GM19238 (cell line): Measurements from ENCODE around the gene CPXM1.
"Not testable (repeated sequence)": the region's sequence is repeated elsewhere in the genome, so short reads cannot be mapped to it uniquely, and the experiment has no call there.

Source experiments
- DNase-seq: peaks from one replicate; pipeline ENCODE4 v3.0.0; 2011; ENCODE audit warnings: low spot score; ENCODE audit not compliant: insufficient read length

Gene CPXM1

DNA sequence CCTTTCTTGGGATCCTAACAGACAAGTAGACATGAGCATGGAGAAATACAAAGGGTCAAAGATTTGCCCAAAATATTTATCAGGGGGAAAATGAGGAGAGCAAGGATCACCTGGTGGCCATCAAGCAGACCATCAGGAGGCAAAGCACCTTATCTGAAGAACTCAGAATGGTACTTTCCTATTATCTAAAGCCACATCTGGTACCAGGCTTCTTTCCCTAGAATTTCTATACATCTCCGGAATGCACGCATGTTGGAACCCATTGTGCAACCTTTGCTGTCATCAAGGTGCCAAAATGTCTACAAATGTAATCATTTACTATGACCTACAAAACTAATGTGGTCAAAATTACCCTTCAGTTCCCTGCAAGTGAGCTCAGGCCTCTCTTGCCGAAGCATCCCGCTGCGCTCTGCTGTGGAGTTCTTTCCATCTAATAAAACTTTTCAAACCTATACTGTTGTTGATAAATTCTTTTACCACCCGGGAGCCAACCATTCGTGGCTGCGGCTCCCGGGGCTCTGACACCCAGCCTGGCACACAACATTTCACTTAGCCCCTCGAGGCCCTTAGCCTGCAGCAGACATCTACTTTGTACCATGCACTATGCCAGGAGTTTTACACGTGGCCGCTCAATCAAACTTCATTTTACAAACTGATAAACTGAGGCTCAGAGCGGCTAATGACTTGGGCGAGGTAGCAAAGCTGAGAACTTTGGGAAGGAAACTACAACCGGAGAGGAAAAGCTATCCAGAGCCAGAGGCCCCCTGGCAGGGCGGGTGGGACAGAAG is 3.8 kb upstream of the CPXM1 start:
- DNase-seq, result no peak

DNA sequence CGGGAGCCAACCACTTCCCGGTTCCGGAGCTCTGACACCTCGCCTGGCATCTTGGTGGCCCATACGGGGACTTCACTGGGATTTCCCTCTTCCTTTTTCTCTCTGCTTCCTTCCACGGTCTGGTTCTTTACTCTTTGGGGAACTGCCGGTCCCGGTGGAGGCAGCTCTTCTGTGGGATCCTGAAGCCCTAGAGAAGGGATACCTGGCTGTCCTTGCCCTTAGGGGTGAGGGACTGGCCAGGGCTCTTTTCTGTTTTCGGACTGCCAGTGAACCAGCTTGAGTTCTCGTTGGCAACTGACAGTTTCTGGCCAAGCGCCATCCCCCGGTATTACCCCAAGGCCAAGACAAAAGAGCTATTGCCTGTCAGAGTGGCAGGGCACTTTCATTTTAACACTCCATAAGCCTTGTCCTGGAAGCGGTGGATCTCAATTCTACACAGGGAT is 880 bp upstream of the CPXM1 start:
- peak; percentile 29 for DNase-seq

DNA sequence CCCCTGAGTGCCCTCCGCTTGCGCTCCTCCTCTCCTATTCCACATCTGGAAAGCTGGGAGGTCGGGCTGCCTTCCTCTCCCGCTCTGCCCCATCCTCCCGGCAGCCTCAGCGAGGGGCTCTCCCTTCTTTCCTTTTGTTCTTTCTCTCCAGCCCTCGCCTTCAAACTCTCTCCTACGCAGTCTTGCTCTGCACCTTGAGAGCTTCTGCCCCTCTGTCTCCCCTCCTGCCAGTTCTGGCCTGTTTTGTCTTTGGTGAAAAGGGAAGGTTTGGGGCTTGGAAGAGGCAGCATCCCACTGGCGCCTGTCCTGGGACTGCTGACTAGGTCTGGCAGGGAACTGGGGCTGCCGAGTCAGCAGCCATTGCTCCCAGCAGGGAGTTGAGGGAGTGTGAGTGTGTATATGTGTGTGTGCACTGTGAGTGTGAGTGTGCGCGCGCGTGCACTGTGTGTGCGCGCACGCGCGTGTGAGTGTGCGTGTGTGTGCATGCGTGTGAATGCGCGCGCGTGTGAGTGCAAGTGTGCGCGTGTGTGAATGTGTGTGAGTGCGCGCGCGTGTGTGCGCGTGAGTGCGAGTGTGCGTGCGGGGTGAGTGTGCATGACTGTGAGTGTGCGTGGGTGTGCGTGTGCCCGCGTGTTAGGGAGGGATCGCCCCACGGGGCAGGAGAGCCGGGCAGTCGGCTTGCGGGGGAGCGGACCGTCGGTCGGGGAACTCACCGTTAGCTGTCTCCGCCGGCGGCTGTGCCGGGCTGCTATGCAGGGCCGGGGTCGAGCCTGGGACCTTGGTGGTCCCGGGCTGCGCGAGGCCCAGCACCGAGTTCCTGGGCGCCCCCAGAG is 523 bp downstream of the CPXM1 start:
- DNase-seq, result peak; percentile 45

DNA sequence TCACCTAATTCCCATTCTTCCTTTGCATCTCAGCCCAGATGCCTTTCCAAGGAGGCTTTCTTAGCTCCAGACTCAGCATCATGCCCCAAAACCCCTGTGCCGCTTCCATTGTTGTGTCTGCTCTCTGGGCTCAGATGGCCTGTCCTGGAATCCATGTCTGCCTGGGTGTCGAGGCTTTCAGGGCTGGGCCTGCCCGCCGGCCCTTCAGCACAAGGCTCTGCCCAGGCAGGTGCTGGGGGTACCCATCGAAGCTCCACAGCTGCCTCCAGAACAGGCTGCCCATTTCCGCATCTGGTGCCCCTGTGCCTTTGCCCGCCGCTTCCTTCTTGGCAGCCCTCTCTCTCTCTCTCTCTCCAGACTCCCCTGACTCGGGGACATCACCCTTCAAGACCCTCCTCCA is 1.2 kb downstream of the CPXM1 start:
- no peak for DNase-seq

DNA sequence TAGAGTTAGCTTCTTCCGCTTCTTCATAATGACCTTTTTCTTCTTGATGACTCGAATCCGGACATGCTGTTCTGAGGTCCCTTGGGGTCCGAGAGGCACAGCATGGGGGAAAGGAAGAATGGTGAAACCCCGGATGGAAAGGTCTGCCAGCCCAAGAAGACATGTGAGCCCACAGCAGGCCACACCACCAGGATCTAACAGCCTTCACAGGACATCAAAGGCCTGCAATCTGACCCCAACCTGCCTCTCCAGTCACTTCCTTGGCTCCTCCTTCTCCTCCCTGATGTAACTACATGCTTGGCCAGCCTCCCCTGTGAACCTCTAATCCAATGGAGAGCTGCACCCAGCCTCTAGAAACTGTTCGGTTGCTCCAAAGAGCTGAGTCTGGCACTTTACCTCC is 1.6 kb downstream of the CPXM1 start:
- no peak for DNase-seq

DNA sequence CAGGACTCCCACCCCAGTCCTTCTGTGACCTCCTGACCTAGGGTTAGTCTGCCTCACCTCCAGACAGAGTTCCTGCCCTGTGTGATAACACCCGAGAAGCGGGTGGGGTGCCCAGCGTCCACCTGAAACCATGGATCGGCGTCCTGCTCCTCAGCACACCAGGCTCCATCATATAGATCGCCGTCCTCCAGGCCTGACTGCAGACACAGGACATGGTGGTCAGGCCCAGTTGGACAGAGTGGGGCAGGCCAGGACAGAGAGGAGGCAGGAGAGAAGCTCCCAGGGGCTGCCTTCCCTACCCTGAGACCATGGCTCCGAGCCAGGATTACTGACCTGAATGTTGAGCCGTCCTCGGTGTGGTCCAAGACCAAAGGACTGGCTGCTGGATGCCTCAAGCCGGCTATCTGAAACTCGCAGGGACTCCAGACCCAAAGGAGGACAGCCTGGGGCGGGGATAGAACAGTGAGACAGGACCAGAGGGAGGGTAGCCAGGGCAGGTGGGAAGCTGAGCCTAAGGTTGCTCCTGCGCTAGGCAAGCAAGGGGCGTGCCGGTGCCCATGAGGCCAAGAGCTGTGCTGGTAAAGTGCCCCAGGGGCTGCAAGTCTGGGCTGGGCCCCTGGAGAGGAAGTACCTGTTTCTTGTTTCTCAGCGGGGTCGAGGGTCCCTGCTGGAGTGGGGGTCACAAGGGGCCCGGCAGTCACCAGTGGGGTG is 2.2 kb downstream of the CPXM1 start:
- no peak for DNase-seq

DNA sequence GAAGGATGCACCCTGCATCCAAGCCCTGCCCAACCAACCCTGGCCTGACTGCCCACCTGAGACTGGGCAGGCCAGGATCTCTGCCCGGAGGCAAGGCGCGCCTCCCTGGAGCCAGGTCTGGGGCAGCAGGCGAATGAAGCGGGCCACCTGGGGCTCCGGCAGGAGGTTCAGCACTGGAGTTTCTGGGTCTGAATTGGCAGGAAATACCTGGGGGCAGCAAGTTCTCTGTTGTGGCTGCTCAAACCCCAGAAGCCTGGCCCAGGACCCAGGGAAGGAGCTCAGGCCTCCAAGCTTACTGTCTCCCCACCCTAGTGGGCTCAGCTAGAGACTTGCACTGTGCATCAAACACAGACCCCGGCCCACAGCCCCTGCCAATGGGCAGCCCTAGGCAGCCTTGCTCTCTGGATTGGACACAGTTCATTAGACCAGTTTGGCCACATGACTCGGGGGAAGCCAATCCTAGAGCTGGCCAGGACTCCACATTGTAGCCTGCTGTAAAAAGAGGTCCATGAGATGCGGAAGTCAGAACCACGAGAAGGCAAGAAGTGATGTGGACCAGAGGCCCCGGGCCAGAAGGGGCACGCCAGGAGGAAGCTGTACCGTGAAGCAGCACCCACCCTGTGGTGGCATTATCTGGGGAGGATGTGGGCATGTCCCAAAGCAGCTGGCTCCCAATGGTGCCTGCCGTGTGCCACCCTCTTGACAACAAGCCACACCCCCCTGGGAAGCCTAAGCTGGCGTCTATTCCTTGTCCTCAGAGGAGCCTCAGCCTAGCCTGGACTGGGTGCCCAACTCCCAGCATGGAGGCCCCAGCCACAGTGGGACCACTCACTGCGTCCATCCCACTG is 3.1 kb downstream of the CPXM1 start:
- no peak for DNase-seq

DNA sequence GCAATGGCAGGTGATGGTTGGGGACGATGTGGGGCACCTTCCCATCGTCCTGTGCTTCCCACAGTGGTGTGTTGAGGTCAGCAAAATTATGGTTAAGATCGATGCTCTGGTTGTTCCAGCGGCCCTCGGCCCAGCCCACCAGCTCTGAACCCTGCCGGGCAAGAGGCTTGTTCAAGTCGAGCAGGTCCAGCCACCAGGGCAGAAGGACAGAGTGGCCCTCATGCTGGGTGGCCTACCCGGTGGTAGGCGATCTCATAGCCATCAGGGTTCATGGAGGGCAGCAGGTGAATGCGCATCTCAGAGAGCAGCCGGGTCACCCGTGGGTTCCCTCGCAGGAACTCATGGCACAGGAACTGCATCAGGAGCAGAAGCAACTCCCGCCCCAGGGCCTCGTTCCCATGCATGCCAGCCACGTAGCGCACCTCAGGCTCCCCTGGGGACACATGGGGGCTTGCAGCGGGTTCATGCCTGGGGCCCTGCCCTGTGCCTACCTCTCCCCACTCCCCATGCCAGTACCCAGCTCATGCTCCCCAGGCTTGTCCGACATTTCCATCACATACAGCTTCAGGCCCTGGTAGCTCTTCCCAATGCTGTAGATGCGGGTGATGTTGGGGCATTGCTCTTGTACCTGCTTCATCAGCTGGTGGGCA is 4.3 kb downstream of the CPXM1 start:
- no peak for DNase-seq

DNA sequence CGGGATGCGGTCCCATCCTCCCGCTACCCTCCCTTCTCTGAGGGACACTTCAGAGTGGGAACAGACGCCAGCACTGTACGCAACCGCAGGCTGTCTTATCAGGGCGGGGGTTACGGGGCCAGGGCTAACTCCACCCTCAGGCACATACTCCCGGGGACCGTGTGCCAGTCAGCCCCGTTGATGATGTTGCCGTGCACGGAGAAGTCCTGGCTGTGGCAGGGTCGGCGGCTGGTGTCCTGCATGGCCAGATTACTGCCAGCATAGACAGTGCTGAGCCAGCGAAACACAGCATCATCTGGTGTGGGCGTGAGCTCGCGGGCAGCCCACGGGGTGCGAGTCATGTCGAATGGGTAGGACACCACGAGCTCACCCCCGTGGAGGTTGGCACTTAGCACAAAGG is 5.0 kb downstream of the CPXM1 start:
- no peak for DNase-seq

DNA sequence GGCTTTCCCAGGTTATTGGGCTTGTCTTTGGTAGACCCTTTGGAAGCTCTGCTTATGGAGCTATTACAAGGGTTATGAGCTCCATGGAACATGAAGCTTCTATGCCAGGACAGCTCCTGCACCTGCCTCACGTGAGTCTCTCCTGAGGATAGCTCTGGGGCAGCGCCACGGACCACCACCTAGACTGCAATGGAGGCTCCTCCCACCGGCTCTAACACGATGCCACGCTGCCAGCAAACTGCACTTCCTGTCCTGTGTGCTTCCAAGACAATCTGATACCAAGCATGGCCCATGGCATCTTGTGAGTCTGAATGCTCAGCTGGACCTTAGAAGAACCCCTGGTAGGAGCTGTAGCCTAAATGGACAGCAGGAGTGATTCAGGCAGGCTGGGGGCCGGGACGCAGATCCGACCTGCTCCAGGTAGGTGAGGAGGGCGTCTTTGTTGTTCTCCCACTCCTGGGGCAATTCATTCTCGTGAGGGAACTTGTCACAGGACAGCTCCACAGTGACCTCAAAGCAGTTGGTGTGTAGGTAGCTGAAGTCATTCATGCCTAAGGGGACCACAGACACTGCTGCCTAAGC is 5.5 kb downstream of the CPXM1 start:
- no peak for DNase-seq

DNA sequence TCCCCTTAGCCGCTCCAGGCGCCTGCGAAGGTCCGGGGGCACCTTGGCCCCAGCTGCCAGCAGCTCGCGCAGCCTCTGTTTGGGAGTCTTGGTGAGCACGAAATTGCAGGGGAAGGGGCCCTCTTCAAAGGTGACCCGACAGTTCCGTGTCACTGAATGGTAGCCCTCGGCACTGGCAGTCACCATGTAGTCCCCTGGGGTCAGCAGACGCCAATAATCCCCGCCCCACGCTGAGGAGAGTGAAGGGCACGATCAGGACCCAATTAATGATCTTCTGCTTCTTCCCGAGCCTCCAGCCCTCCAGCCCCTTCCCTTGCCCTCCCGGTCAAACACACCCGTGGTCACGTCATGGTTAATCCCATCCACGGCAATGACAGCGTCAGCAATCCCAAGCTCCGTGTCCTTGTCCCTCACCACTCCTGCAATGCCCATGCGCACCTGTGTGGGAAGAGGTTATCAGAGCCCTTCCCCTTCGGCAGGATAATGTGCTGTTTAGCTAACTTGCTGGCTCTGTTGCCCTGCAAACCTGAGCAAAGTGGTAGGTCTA is 6.2 kb downstream of the CPXM1 start:
- DNase-seq, result no peak

DNA sequence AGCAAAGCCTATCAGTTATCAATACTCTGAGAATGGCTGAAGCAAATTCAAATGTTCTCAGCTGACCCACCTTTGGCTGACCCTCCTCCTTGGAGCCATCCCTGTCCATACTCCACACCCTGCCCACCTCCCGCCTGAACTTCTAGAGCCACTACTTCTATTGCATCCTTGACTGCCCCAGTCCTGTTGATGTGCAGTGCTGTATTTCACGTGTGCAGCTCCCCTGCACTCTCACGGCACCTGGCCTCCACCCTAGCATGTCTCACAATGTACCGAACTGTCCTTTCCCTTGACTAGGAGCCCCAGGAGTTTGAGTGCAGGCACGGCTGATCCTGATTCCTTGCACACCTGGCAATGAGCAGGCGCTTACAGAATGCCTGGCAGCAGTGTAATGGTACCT is 7.0 kb downstream of the CPXM1 start:
- DNase-seq, result no peak

DNA sequence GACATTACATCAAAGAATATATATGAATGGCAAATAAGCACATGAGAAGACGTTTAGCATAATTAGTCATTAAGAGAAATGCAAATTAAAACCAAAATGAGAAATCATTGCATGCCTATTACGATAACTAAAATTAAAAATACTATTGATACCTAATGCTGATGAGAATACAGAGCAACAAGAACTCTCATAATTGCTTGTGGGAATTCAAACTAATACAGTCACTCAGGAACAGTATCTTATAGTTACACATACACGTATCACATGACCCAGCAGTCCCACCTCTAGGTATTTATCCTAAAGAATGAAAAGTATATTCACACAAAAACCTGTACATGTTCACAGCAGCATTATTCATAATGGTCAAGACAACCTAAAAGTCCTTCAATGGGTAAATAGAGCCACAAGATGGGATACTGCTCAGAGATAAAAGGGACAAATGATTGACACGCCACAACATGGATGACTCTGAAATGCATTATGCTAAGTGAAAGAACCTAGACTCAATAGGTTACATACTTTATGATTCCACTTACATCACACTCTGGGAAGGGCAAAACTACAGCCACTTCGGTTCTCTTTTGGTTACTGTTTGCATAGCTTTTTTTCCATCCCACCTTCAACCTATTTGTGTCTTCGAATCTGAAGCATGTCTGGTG is 16.4 kb downstream of the CPXM1 start:
- DNase-seq, result no peak

DNA sequence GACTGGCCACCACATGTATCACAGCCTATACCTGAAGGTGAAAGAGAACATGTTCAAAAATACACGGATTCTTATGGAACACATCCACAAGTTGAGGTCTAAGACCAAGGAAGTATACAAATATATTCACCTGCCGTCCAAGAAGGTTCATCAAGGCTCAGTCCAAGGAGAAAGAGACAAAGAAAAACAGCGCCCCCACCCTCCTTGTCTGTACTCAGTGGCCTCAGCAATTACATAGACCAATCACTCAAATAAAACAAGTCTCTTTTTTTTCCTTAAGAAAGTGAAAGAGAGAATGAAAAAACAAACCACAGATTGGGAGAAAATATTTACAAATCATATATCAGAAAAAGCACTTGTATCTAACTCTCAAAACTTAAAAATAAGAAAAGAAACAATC is 19.5 kb downstream of the CPXM1 start:
- no peak for DNase-seq

DNA sequence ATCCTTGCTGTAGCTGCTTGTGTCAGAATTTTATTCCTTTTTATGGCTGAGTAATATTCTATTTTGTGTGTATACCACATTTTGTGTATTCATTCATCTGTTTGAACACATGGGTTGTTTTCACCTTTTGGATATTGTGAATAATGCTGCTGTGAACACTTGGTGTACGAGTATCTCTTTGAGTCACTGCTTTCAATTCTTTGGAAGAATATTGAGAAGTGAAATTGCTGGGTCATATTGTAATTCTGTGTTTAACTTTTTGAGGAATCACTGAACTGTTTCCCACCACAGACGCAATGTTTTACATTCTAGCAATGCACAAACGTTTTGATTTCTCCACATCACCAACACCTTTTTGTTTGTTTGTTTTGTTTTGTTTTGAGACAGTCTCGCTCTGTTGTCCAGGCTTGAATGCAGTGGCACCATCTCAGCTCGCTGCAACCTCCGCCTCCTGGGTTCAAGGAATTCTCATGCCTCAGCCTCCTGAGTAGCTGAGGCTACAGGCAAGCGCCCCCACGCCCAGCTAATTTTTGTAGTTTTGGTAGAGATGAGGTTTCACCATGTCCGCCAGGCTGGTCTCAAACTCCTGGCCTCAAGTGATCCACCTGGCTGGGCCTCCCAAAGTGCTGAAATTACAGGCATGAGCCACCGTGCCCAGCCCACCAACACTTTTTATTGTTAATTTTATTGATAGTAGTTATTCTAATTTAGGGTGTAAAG is 21.7 kb downstream of the CPXM1 start:
- DNase-seq, result no peak

DNA sequence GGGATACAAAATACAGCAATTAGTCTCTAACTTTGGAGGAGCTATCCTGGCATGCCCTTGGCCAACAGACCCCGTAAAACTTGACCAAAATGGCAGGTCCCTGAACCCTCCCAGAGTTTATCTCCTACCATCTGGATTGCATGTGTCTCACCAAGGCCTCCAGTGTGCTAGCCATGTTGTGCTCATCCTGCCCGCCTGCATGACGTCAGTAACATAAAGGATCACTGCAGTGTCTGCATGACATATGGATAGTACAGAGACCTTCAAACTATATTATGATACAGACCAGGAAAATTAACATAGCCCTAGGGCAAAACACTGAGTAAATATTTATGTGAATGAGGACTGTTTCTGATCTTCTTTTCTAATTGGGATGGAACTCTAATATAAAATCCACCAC is 25.3 kb downstream of the CPXM1 start:
- no peak for DNase-seq

DNA sequence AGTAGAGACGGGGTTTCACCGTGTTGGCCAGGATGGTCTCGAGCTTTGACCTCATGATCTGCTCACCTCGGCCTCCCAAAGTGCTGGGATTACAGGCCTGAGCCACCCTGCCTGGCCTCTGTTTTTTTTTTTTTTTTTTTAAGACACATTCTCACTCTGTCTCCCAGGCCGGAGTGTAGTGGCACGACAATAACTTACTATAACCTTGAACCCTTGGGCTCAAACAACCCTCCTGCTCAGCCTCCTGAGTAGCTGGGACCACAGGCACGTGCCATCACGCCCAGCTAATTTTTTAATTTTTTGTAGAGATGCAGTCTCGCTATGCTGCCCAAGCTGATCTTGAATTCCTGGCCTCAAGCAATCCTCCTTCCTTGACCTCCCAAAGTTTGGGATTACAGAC is 26.6 kb downstream of the CPXM1 start:
- DNase-seq, result no peak

DNA sequence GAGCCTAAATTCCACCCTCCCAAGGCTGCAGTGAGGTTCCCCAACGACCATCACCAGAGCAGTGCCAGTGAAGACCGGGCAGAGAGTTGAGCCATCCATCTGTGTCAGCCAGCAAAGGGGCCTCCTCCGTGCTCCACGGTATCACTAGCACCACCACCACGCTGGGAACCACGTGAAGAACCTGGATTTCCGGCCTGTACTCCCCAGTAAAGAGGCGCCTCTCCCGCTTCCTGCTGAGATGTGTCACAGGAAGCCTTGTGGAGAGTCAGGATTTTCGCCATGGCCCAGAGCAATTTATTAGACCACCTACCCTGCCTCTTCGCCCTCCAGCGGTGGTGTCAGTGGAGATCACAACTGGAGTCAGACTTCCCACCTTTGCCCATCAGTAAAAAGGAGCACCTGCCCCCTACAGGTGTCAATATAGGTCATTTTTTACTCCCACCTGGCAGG is 28.8 kb downstream of the CPXM1 start:
- no peak for DNase-seq

DNA sequence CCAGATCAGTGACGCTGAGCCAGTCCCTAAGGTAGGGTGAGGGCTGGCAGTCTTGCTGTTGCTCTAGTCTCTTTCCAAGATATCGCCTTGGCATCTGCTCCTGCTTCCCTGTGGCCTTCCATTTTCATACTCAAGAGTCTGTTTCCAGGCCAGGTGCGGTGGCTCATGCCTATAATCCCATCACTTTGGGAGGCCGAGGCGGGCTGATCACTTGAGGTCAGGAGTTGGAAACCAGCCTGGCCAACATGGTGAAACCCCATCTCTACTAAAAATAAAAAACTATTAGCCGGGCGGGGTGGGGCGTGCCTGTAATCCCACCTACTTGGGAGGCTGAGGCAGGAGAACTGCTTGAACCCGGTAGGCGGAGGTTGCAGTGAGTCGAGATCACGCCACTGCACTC is 30.3 kb downstream of the CPXM1 start:
- DNase-seq, result not testable (repeated sequence)
